ENCODE results near the gene PATE1. TPM values are rescaled to one million over a fixed set of nuclear protein-coding genes. Genes with fewer than 3 reads are reported as not detected.
"Not testable (repeated sequence)": the region's sequence is repeated elsewhere in the genome, so short reads cannot be mapped to it uniquely, and the experiment has no call there.

Gene PATE1
- not detected for polyA plus RNA-seq (2012; ENCODE audit: low read depth, missing spikeins)

DNA sequence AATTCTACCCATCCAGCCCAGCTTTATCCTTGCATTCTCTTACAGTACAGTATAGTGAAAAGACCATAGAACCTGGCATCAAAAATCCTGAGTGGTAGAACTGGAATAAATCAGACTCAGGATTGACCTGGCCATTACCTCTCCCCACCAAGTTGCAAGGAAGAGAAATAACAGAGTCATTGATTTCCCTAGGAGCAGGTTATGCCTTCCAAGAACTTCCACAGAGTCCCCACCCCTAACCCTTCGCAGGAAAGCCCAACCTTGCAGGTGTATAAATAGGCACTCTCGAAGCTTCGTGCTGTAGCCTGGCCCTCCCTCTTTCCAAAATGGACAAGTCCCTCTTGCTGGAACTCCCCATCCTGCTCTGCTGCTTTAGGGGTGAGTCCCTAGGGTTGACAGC is at the start of gene PATE1:
Gene PATE1, plus strand, starts transcription at position 301 of the 400 bp plus-strand sequence. Its CDS starts 26 bp downstream, at position 327.
- FAIRE-seq: no peak
- no peak for TF ChIP-seq POU2F2 (IDR thresholded peaks at IDR 0.05; ENCODE audit: low read depth, low read length)
- TF ChIP-seq SPI1 (IDR thresholded peaks at IDR 0.05; ENCODE audit: low read depth, low read length): no peak
- no peak for TF ChIP-seq POLR2AphosphoS5 (IDR thresholded peaks at IDR 0.05; ENCODE audit: low read depth, low read length)
- TF ChIP-seq TAF1 (IDR thresholded peaks at IDR 0.05; ENCODE audit: low read depth, low read length): no peak
- TF ChIP-seq PAX5 (IDR thresholded peaks at IDR 0.05; ENCODE audit: insufficient read depth, low read length, severe bottlenecking): no peak
- no peak for TF ChIP-seq POLR2A (IDR thresholded peaks at IDR 0.05; ENCODE audit: low read depth, low read length)

GRCh38 chr11:125701018-125701610 is 45.0 kb upstream of the PATE1 start:
- no peak for TF ChIP-seq SPI1 (IDR thresholded peaks at IDR 0.05; ENCODE audit: low read depth, low read length)
- no peak for TF ChIP-seq POLR2A (IDR thresholded peaks at IDR 0.05; ENCODE audit: low read depth, low read length)
- no peak for TF ChIP-seq POU2F2 (IDR thresholded peaks at IDR 0.05; ENCODE audit: low read depth, low read length)
- TF ChIP-seq PAX5 (IDR thresholded peaks at IDR 0.05; ENCODE audit: insufficient read depth, low read length, severe bottlenecking): no peak
- no peak for TF ChIP-seq TAF1 (IDR thresholded peaks at IDR 0.05; ENCODE audit: low read depth, low read length)
- no peak for TF ChIP-seq POLR2AphosphoS5 (IDR thresholded peaks at IDR 0.05; ENCODE audit: low read depth, low read length)
- no peak for FAIRE-seq
- no peak for DNase-seq (ENCODE audit: insufficient read length, low spot score)

More for the DNA sequence above, at the start of gene PATE1:
- DNase-seq (ENCODE audit: insufficient read length, low spot score): no peak

DNA sequence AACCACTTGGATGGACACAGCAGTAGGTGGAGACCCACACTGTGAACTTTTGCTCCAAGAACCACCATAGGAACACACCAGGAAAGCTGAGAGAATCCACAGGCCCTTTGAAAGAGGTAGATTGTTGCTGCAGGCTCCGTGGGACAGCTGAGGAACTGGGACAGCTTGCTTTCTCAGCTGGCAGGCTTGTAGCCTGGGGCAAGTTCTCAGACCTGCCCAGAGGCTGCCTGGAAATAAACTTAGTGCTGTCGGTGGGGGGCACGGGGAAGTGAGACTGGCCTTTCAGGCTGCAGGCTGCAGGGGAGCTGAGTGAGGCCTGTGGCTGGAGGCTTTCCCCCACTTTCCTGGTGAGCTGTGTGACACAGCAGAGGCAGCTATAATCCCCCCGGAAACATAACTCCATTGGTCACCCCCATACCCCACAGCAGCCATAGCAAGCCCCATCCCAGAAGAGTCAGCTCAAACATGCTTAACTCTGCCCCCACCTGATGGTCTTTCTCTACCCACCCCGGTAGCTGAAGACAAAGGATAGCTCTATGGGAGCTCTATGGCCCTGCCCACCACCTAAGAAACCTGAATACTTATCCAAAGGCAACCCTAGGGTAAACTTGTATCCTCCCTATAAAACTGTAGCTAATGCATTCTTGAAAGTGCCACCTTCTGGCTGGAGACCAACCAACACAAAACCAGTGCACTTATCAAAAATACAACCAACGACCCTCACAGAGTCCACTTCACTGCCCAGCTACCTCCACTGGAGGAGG is 44.0 kb upstream of the PATE1 start:
- TF ChIP-seq PAX5 (IDR thresholded peaks at IDR 0.05; ENCODE audit: insufficient read depth, low read length, severe bottlenecking): no peak
- no peak for TF ChIP-seq POLR2AphosphoS5 (IDR thresholded peaks at IDR 0.05; ENCODE audit: low read depth, low read length)
- TF ChIP-seq SPI1 (IDR thresholded peaks at IDR 0.05; ENCODE audit: low read depth, low read length): no peak
- no peak for TF ChIP-seq POLR2A (IDR thresholded peaks at IDR 0.05; ENCODE audit: low read depth, low read length)
- no peak for TF ChIP-seq TAF1 (IDR thresholded peaks at IDR 0.05; ENCODE audit: low read depth, low read length)
- no peak for TF ChIP-seq POU2F2 (IDR thresholded peaks at IDR 0.05; ENCODE audit: low read depth, low read length)
- FAIRE-seq (no peak), DNase-seq (ENCODE audit: insufficient read length, low spot score) (no peak)

DNA sequence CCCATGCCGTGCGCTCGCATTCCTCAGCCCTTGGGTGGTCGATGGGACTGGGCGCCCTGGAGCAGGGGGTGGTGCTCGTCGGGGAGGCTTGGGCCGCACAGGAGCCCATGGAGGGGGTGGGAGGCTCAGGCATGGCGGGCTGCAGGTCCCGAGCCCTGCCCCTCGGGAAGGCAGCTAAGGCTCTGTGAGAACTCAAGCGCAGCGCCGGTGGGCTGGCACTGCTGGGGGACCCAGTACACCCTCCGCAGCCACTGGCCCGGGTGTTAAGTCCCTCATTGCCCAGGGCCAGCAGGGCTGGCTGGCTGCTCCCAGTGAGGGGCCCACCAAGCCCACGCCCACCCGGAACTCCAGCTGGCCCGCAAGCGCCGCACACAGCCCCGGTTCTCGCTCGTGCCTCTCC is 41.4 kb upstream of the PATE1 start:
- not testable (repeated sequence) for DNase-seq (ENCODE audit: insufficient read length, low spot score); FAIRE-seq

DNA sequence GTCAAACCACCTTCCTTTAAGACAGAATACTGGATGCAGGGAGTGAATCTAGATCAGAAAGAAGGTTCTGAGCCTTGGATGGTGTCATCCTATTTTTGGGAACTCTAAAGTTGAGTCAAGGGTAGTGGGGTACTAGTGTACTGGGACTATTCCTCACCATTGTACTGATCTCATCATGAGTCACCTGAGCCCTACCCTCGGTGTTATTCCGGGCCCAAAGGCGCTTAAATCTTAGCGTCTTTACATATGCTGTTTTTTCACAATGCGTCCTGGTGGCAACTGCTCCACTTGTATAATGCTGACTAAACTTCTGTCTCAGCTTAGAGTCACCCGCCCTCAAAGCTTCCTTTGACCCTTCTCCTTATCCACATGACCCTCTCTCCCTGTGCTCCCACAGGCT is 25.3 kb upstream of the PATE1 start:
- TF ChIP-seq PAX5 (IDR thresholded peaks at IDR 0.05; ENCODE audit: insufficient read depth, low read length, severe bottlenecking) (no peak), POU2F2 (IDR thresholded peaks at IDR 0.05; ENCODE audit: low read depth, low read length) (no peak), SPI1 (IDR thresholded peaks at IDR 0.05; ENCODE audit: low read depth, low read length) (no peak), POLR2A (IDR thresholded peaks at IDR 0.05; ENCODE audit: low read depth, low read length) (no peak), POLR2AphosphoS5 (IDR thresholded peaks at IDR 0.05; ENCODE audit: low read depth, low read length) (no peak), TAF1 (IDR thresholded peaks at IDR 0.05; ENCODE audit: low read depth, low read length) (no peak)
- FAIRE-seq (no peak), DNase-seq (ENCODE audit: insufficient read length, low spot score) (no peak)

DNA sequence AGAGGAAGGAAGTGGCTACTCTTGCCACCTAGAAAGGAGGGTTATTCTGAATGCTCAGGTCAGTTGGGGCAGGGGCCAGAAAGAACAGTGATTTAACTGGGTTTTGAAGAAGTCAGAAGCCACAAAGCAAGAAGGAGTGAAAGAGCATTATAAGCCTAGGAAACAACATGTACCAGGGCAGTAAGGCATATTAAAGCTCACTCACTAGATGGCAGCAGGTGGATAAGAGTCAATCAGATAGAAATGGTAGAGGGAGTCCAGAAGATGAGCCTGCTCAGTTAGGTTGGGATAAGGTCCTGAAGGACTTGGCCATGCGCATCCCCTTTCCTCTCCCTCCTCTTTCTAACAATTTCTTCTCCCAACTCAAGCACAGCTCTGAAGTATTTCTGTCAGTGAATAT is 22.0 kb upstream of the PATE1 start:
- no peak for FAIRE-seq
- no peak for TF ChIP-seq POLR2AphosphoS5 (IDR thresholded peaks at IDR 0.05; ENCODE audit: low read depth, low read length)
- no peak for DNase-seq (ENCODE audit: insufficient read length, low spot score)

- no peak for DNase-seq (ENCODE audit: insufficient read length, low spot score)
- TF ChIP-seq POLR2AphosphoS5 (IDR thresholded peaks at IDR 0.05; ENCODE audit: low read depth, low read length) (no peak), PAX5 (IDR thresholded peaks at IDR 0.05; ENCODE audit: insufficient read depth, low read length, severe bottlenecking) (no peak), SPI1 (IDR thresholded peaks at IDR 0.05; ENCODE audit: low read depth, low read length) (no peak), POU2F2 (IDR thresholded peaks at IDR 0.05; ENCODE audit: low read depth, low read length) (no peak), TAF1 (IDR thresholded peaks at IDR 0.05; ENCODE audit: low read depth, low read length) (no peak), POLR2A (IDR thresholded peaks at IDR 0.05; ENCODE audit: low read depth, low read length) (no peak)
- FAIRE-seq: no peak
These were observed 17.1 kb upstream of the PATE1 start for GRCh38 chr11:125728969-125729368.

- DNase-seq (ENCODE audit: insufficient read length, low spot score): no peak
- TF ChIP-seq POLR2AphosphoS5 (IDR thresholded peaks at IDR 0.05; ENCODE audit: low read depth, low read length) (no peak), TAF1 (IDR thresholded peaks at IDR 0.05; ENCODE audit: low read depth, low read length) (no peak), SPI1 (IDR thresholded peaks at IDR 0.05; ENCODE audit: low read depth, low read length) (no peak), PAX5 (IDR thresholded peaks at IDR 0.05; ENCODE audit: insufficient read depth, low read length, severe bottlenecking) (no peak), POLR2A (IDR thresholded peaks at IDR 0.05; ENCODE audit: low read depth, low read length) (no peak), POU2F2 (IDR thresholded peaks at IDR 0.05; ENCODE audit: low read depth, low read length) (no peak)
- no peak for FAIRE-seq
These were observed 5.5 kb upstream of the PATE1 start for GRCh38 chr11:125740617-125741016.

DNA sequence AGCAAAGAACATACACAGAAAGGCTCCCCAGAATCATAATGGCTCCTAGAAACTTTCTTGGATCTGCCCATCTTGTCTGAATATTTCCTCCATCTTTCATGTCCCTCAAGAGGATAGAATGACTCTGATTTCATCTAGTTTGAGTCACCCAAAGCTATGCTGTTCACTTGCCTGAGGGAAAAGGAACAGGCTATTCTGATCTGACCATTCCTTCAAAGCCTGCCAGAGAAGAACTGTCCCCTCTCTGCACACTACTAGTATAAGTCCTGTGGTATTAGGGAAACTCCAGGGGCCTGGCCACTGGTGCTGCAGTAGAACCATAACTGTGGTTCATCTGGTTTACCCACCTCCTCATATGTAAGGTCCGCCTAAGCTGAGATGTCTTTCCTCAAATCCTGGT is 2.4 kb upstream of the PATE1 start:
- FAIRE-seq (no peak), DNase-seq (ENCODE audit: insufficient read length, low spot score) (no peak)
- TF ChIP-seq PAX5 (IDR thresholded peaks at IDR 0.05; ENCODE audit: insufficient read depth, low read length, severe bottlenecking): no peak
- no peak for TF ChIP-seq POU2F2 (IDR thresholded peaks at IDR 0.05; ENCODE audit: low read depth, low read length)
- TF ChIP-seq SPI1 (IDR thresholded peaks at IDR 0.05; ENCODE audit: low read depth, low read length): no peak
- TF ChIP-seq TAF1 (IDR thresholded peaks at IDR 0.05; ENCODE audit: low read depth, low read length): no peak
- TF ChIP-seq POLR2A (IDR thresholded peaks at IDR 0.05; ENCODE audit: low read depth, low read length): no peak
- TF ChIP-seq POLR2AphosphoS5 (IDR thresholded peaks at IDR 0.05; ENCODE audit: low read depth, low read length): no peak

GRCh38 chr11:125750629-125751028 is 4.5 kb downstream of the PATE1 start:
- FAIRE-seq (peak; percentile 56), DNase-seq (ENCODE audit: insufficient read length, low spot score) (no peak)
- TF ChIP-seq POU2F2 (IDR thresholded peaks at IDR 0.05; ENCODE audit: low read depth, low read length) (no peak), POLR2A (IDR thresholded peaks at IDR 0.05; ENCODE audit: low read depth, low read length) (no peak), TAF1 (IDR thresholded peaks at IDR 0.05; ENCODE audit: low read depth, low read length) (no peak), POLR2AphosphoS5 (IDR thresholded peaks at IDR 0.05; ENCODE audit: low read depth, low read length) (no peak), SPI1 (IDR thresholded peaks at IDR 0.05; ENCODE audit: low read depth, low read length) (no peak), PAX5 (IDR thresholded peaks at IDR 0.05; ENCODE audit: insufficient read depth, low read length, severe bottlenecking) (no peak)

All from GM12891 (cell line).